ENCODE results near the gene YWHAE. TPM values are rescaled to one million over a fixed set of nuclear protein-coding genes. Genes with fewer than 3 reads are reported as not detected.

The YWHAE gene
- total RNA-seq, 1 experiment from 2014 or later = 1,282 TPM

GRCh38 chr17:1351971-1352370, 48.1 kb downstream of the YWHAE start:
- Histone ChIP-seq H3K4ac (ENCODE audit: low read depth, low read length) (no peak overlapping the region), H3K23me2 (ENCODE audit: insufficient read length, low read depth, low read length, poor library complexity, severe bottlenecking) (no peaks in the 10 kb centered on the region), H3K18ac (ENCODE audit: insufficient read length, low read depth, low read length) (no peak overlapping the region), H2BK15ac (ENCODE audit: low read depth, low read length) (no peak overlapping the region), H4K8ac (replicated peaks; ENCODE audit: insufficient read length, low read depth, low read length) (no peak overlapping the region), H4K20me1 (ENCODE audit: control insufficient read depth, insufficient read depth, insufficient read length) (no peaks in the 10 kb centered on the region), H2BK20ac (ENCODE audit: low read depth, low read length, poor library complexity, severe bottlenecking) (no peak overlapping the region), H3K27ac (ENCODE audit: insufficient read length, low read depth, low read length) (no peak overlapping the region), H3T11ph (ENCODE audit: low read length) (no peak overlapping the region), H4K91ac (ENCODE audit: insufficient read length, low read depth, low read length) (no peak overlapping the region), H3K27me3 (ENCODE audit: insufficient read depth, low read length) (no peaks in the 10 kb centered on the region), H2BK120ac (ENCODE audit: low read depth, low read length, poor library complexity, severe bottlenecking) (no peak overlapping the region), H3K79me1 (ENCODE audit: insufficient read depth, low read depth, low read length, poor library complexity, severe bottlenecking) (peaks cover 3% of the 10 kb centered on the region), H2AK5ac (ENCODE audit: insufficient read length, low read length) (no peak overlapping the region), H2AFZ (ENCODE audit: low read length) (no peak overlapping the region), H2BK12ac (ENCODE audit: insufficient read length, low read depth, low read length) (no peak overlapping the region), H2BK5ac (ENCODE audit: insufficient read length, low read length) (no peak overlapping the region), H3K4me2 (ENCODE audit: insufficient read depth, insufficient read length, low read length) (no peak overlapping the region), H3K4me1 (ENCODE audit: insufficient read depth, low read length) (no peaks in the 10 kb centered on the region), H4K5ac (ENCODE audit: insufficient read length, low read depth, low read length) (no peak overlapping the region), H3K79me2 (ENCODE audit: insufficient read depth, low read length) (peaks cover 5% of the 10 kb centered on the region; the same call in 1 of the 2 replicates), H3K9me3 (ENCODE audit: control insufficient read depth, low read depth, low read length) (no peaks in the 10 kb centered on the region), H3K56ac (ENCODE audit: insufficient read length, low read depth, low read length) (no peak overlapping the region), H3K23ac (ENCODE audit: insufficient read length, low read depth, low read length) (no peak overlapping the region), H3K9ac (ENCODE audit: extremely low read depth, insufficient read length, low read length) (no peak overlapping the region), H3K14ac (ENCODE audit: insufficient read depth, low read length) (no peak overlapping the region)
- WGBS (ENCODE audit: extremely low coverage, insufficient read length, low lambda C conversion rate) = no CpG with 5 or more reads among the region's 3 CpGs
- no peak for TF ChIP-seq CTCF (conservative IDR thresholded peaks at IDR 0.05)
- Mint-ChIP-seq H3K36me3 (ENCODE audit: insufficient read depth in 1 of 3, low read depth in 3 of 3) (peaks cover 62 to 88% (median 81%) of the 10 kb centered on the region in 3 experiments), H3K27ac (peak overlapping the region in 2 of 3 experiments; percentile 69 to 81; a peak in 2 of 7 replicates), H3K4me1 (peaks cover 5 to 6% of the 10 kb centered on the region in 2 experiments), H3K27me3 (ENCODE audit: low read depth) (no peaks in the 10 kb centered on the region; the same call in 1 of the 2 replicates), H3K4me3 (no peak overlapping the region), H3K9me3 (no peaks in the 10 kb centered on the region)
- no peak for DNase-seq

All from H9 (cell line).